ENCODE measurements around the gene UNC13B.
"Not testable (repeated sequence)": the region's sequence is repeated elsewhere in the genome, so short reads cannot be mapped to it uniquely, and the experiment has no call there.

Gene UNC13B

GRCh38 chr9:35395706-35396101 is 233.9 kb downstream of the UNC13B start:
- no peak for DNase-seq

GRCh38 chr9:35396560-35397215 is 234.9 kb downstream of the UNC13B start:
- DNase-seq = no peak

GRCh38 chr9:35397216-35397698 is 235.4 kb downstream of the UNC13B start:
- no peak for DNase-seq

DNA sequence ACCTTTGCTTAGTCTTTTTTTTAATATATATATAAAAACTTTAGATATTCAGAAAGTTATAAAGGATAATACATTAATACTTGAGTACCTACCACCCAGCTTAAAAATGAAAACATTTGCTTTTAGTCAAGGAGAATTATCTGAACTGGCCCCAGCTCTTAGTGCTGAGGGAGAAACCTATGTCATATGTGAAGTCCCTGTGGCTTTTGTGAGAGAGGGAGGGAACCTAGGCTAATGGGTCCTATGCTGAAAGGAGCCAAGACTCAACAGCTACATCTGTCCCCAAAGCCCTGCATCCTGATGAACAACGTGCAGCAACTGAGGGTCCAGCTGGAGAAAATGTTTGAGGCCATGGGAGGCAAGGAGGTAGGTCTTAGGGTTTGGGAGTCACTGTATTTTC is 236.1 kb downstream of the UNC13B start:
- DNase-seq = no peak

- DNase-seq = no peak
Observed at GRCh38 chr9:35398651-35399335, 237.0 kb downstream of the UNC13B start.

DNA sequence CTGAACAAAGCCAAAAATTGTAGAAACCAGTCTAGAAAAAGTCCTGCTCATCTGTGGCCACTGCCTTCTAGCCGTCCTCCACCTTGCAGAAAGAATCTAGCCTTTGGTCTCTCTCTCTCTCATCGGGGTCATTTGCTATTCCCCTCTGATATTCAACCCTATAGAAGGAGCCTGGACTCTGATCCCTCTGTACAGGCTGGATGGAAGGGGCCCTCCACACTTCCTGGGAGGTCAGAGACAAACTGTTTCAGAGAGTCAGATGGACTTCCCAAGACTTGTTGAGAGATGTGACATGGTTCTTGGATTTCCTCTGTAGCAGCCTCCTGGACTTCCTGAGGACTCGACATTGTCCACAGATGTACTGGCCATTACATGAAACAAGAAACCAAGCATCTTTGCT is 243.1 kb downstream of the UNC13B start:
- no peak for DNase-seq

DNA sequence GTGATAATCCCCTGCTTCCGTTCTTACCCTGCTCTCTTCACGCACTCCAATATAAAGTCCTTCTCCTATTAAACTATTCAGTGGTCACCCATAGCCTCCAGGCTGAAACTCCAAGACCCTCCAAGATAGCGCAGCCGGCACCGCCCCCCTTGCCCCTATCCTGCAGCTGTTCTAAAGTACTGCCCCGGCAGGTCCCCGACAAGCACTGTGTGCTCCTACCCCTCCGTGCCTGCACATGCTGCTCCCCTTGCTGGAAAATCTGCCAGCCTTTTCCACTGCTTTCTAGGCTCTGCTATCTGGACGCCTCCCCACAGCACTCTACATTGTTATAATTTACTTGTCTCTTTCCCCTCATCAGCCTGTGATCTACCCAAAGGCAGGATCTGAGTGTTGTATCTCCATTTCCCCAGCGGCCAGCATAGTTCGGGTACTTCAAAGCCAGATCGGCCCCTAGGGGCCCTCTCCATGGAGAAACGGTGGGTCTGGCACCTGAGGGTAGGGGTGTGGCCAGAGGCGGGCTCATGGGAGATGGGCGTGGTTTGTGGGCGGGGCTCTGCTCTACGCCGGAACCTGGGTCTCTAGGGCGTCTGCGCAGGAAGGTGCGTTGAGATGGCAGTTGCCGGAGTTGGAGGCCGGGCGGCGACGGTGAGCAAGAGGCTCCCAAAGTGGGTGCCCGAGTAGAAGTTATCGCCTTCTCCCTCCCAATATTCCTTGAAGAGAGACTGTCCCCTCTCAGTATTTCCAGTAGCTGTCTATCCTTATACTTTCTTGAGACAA is 244.6 kb downstream of the UNC13B start:
- no peak for DNase-seq

GRCh38 chr9:35407846-35408245 is 246.0 kb downstream of the UNC13B start:
- DNase-seq = peak; percentile 62

DNA sequence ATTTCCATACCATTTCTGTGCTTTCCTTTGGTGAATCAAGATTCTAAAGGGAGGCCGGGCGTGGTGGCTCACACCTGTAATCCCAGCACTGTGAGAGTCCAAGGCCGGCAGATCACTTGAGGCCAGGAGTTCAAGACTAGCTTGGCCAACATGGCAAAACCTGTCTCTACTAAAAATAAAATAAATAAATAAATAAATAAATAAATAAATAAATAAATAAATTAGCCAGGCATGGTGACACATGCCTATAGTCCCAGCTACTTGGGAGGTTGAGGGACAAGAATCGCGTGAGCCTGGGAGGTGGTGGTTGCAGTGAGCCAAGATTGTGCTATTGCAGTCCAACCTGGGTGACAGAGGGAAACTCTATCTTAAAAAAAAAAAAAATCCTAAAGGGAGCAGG is 247.6 kb downstream of the UNC13B start:
- not testable (repeated sequence) for DNase-seq

GRCh38 chr9:35414889-35415288 is 253.1 kb downstream of the UNC13B start:
- DNase-seq = no peak

DNA sequence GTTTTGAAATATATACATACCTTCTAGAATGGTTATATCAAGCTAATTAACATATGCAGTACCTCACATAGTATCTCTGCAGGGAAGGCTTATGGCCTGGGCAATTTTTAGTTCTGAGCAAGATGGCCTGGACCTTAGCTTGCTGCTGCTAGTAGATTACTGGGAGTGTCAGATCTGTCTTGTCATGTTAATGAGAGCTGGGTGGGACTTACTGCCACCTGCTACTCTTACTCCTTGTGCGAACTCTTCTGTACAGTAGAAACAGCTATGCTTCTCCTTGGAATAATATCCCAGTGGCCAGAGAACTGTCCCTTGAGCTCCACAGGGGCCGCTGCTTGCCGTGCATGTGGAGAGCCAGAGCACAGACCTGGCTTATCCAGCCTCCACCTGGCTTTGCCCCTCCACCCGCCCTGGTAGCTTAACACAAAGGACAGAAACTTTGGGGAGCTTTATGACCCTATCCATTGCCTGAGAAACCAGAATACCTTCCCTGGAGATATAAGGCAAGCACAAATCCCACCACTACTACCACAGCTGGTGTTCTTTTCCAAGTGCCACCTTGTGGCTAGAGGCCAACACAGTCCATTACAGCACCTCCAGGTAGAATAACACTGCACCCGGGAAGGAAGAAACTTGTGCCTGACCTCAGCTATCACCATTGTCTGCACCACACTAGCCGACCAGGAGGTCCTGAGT is 253.7 kb downstream of the UNC13B start:
- peak; percentile 1 for DNase-seq

DNA sequence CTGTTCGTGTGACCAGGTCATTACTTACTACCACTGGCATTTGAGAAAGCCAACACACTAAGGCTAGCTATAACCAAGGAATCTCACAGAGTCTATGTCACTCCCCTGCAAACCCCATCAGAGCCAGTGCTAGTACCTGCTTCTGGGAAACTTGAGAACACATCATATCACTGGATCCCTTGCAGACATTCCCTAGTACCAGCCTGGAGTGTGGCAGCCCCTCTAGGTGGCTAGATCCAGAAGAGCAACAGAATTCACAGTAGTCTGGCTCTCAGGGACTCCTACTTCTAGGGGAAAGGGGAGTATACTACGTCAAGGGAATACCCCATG is 254.3 kb downstream of the UNC13B start:
- DNase-seq = no peak

GRCh38 chr9:35422346-35422745 is 260.5 kb downstream of the UNC13B start:
- no peak for DNase-seq

- DNase-seq = no peak
Observed at GRCh38 chr9:35422753-35423152, 260.9 kb downstream of the UNC13B start.

DNA sequence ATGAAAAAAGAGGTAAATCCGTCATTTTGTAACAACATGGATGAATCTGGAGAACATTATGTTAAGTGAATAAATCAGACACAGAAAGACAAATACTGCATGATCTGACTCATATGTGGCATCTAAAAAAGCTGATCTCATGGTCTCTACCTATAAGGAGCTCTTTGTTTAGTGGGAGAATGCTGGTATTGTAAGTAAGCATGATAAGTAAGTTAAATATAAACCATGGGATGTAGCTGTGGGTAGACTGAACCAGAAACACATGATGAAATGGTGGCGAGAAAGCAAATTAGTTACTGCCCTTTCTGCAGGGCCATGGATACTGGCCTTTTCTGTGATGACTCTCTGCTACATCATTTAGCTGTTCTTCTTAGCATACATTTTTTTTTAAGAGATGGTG is 261.7 kb downstream of the UNC13B start:
- DNase-seq = no peak

GRCh38 chr9:35424356-35425352 is 262.8 kb downstream of the UNC13B start:
- DNase-seq = no peak

GRCh38 chr9:35426627-35427026 is 264.8 kb downstream of the UNC13B start:
- DNase-seq = no peak

DNA sequence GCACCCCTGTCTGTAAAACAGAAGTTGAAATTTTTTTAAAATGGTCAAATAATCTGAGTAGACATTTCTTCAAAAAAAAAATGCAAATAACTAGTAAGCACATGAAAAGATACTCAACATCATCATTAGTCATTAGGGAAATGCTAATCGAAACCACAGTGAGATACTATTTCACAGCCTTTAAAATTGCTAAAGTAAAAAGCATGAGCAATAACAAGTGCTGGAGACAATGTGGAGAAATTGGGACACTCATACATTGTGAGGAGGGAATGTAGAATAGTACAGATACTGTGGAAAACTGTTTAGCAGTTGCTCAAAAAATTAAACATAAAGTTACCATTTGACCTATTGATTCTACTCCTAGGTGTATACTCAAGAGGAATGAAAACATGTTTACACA is 269.7 kb downstream of the UNC13B start:
- DNase-seq = no peak

GRCh38 chr9:35432076-35432475 is 270.3 kb downstream of the UNC13B start:
- no peak for DNase-seq

GRCh38 chr9:35436933-35437332 is 275.1 kb downstream of the UNC13B start:
- DNase-seq = peak; percentile 42

- DNase-seq = no peak
Observed at GRCh38 chr9:35446012-35446411, 284.2 kb downstream of the UNC13B start.

DNA sequence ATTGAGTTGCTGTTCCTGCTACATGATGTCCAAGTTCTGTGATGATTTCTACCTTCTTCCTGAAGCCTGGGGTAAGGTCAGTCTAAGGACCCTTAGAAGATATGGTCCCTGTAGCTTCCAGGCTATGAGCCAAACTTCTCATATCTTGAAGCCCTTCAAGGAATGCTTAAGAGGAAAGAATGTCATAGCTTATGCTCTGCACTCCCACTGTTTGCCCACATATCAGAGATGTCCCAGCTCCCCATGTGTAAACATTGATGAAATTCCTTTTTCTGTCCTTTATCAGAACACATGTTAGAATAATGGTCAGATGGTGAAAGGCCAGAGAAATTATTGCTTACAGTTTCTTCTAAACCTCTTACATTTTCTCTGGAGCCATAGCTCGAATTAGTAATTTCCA is 286.7 kb downstream of the UNC13B start:
- DNase-seq = no peak
